GM12875 (cell line): Measurements from ENCODE around the gene GATM.
"Not testable (repeated sequence)": the region's sequence is repeated elsewhere in the genome, so short reads cannot be mapped to it uniquely, and the experiment has no call there.

Experiments used
- H3K4me3 ChIP-seq: one replicate; pipeline ENCODE4 v1.5.1; 2011; ENCODE audit warnings: low read depth, low read length, control low read depth
- CTCF ChIP-seq: IDR thresholded peaks from 2 replicates; pipeline ENCODE4 v1.5.1; 2011; ENCODE audit warnings: low read depth, mild to moderate bottlenecking, control low read depth, inconsistent platforms, low read length, moderate library complexity, borderline replicate concordance; ENCODE audit not compliant: insufficient read depth

The GATM gene

DNA sequence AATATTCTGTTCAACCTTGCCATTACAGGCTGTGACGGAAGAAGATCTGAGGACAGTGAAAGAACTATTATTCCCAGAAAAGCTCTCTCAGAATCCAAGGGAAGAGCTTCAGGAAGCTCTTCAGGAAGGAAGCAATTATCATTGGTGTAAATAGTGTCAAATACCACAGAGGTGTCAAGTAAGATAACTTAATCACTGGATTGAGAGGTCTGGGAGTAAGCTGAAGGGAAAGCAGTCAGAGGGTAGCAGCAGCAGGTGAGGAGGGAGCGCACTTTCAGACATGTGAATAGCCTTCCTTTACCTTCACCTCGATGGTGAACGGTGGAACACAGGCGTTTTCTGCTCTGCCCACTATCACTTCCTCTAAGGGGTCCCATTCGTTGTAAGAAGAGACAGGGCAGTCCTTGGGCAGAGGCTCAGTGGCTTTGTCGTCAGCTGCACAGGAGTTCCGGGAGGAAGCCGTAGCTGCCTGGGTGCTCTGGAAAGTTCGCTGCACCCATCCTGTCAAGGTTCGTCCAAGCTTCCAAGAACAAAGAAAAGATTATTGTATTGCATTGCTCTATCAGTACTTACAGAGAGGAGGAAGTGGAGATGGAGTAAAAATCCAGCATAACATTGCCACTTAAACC lies 1.9 kb downstream of the GATM start:
- no peak for TF ChIP-seq CTCF
- no peak overlapping the region for H3K4me3 ChIP-seq

DNA sequence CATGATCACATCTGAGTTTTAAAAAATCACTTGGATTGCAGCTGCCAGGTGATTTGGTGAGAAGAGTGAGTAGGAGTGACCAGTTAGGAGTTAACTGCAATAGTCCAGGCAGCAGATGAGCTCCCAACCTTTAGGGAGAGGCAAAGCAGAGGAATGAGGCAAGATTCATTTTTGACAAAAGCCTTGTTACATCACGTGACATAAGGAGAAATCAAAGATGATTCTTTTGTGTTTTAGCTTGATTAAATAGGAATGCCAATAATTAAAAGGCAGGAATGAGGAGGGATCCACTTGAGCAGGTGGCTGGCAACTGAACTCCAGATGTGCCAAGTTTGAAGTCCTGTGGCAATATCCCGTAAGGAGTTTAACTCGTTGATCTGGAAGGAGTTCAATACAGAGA lies 2.5 kb downstream of the GATM start:
- no peak overlapping the region for H3K4me3 ChIP-seq
- no peak for TF ChIP-seq CTCF

- TF ChIP-seq CTCF: no peak
Observed at GRCh38 chr15:45373976-45374375, 4.4 kb downstream of the GATM start.

DNA sequence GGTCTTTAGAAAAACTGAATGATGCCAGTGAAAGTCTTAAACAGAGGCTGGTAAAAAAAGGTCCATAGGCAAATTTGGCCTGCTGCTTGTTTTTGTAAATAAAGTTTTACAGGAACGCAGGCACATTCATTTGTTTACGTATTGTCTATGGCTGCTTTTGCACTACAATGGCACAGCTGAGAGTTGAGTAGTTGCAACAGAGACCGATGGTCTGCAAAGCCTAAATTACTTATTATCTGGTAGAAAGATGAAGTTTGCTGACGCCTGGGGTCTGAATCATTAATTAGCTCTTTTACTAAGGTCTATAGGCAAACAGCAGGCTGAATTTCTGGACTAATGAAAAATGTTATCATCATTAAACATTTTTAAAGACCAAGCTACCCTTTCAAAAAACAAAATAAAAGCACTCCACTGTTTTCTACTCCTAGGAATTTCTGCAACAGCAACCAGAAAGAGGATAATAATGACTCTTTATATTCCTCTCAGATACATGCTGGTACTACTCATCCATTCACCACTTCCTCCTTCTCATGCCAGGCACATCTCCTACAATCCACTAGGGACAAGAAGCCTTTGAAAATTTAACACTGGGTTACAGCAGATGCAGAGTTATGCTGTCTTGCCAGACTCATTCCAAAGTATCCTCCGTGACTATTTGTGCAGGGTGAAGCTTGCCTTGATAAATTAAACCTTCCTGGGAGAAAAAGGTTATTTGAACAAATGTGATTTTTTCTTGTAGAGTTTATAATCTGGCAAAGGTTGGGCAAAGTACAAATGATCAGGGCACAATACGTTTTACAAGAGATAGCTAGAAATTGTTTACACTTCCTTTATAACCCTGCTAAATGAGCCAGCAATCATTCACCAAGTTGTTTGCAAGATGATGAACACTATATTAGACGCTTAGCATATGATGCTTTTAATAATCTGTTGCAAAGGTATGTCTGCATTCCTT lies 6.0 kb downstream of the GATM start:
- no peak overlapping the region for H3K4me3 ChIP-seq
- no peak for TF ChIP-seq CTCF

More at GRCh38 chr15:45373976-45374375, 4.4 kb downstream of the GATM start:
- no peak overlapping the region for H3K4me3 ChIP-seq

DNA sequence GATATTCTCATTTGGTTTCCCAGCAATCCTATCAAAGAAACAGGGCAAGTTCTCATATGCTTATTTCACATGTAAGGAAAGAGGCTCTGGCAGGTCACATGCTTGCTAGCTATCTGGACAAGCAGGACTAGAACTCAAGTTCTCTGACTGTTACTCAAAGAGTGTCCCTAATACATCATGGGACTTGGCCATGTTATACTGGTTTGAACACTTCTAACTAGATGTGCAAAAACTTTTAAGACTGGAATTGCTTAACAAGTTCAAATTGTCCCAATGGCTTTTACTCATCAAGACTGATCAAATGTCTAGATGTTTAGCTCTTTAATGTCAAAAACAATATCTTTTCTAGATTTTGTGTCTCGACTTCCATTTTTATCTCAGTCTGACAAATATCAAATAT lies 6.8 kb downstream of the GATM start:
- no peak overlapping the region for H3K4me3 ChIP-seq
- TF ChIP-seq CTCF: no peak

GRCh38 chr15:45370042-45370441 lies 8.3 kb downstream of the GATM start:
- not testable (repeated sequence) for H3K4me3 ChIP-seq

DNA sequence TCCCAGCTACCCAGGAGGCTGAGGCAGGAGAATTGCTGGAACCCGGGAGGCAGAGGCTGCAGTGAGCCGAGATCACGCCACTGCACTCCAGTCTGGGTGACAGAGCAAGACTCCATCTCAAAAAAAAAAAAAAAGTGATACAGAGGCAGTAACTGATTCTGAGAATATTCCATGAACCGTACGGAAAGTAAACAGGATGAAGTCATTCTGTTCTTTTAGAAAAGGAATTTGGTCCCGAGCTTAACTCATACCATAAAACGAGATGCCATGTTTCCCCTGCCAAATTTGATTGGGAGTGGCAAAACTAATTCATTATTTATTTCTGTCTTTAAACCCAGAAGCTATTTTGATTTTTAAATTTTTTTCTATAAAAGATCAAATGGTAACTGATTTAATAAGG lies 11.1 kb downstream of the GATM start:
- not testable (repeated sequence) for H3K4me3 ChIP-seq

DNA sequence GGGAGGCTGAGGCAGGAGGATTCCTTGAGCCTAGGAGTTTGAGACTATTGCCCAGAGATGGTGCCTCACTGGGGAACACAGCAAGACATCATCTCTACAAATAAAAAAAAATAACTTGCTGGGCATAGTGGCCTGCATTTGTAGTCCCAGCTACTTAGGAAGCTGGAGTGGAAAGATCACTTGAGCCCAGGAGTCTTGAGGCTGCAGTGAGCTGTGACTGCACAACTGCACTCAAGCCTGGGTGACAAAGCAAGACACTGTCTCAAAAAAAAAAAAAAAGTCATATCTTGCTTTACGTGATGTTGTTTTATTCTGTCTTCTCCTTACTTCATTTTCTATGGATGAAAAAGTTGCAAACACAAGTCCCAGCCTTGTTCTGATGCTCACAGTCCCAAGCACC lies 14.1 kb downstream of the GATM start:
- H3K4me3 ChIP-seq: no peak overlapping the region
- TF ChIP-seq CTCF: no peak
